ENCODE results near the gene SYF2.

Gene SYF2

GRCh38 chr1:25185409-25186160 lies 46.7 kb downstream of the SYF2 start:
- H3K79me2 ChIP-seq (ENCODE audit: control insufficient read depth, low read length): no peaks in the 10 kb centered on the region
- H3K27ac ChIP-seq (ENCODE audit: low read depth, low read length): no peak overlapping the region
- H3K27me3 ChIP-seq (ENCODE audit: control insufficient read depth, low read length): peaks cover 13% of the 10 kb centered on the region
- H3K4me1 ChIP-seq (ENCODE audit: control insufficient read depth, low read length): no peaks in the 10 kb centered on the region
- no peaks in the 10 kb centered on the region for H3K36me3 ChIP-seq (ENCODE audit: control insufficient read depth, low read length)
- no peaks in the 10 kb centered on the region for H3K9me3 ChIP-seq (ENCODE audit: control insufficient read depth, insufficient read depth, low read length)
- no peak for TF ChIP-seq CTCF (IDR thresholded peaks at IDR 0.05; ENCODE audit: low read depth, low read length, poor library complexity, severe bottlenecking)
- no peak for TF ChIP-seq EZH2phosphoT487 (IDR thresholded peaks at IDR 0.05; ENCODE audit: borderline replicate concordance, low read length)
- H3K9me2 ChIP-seq (replicated peaks; ENCODE audit: control insufficient read depth, low read length): no peaks in the 10 kb centered on the region
- no peak overlapping the region for H3K4me3 ChIP-seq (ENCODE audit: low read length)
- no peaks in the 10 kb centered on the region for H3F3A ChIP-seq (ENCODE audit: control insufficient read depth, insufficient read depth)
- H3K4me2 ChIP-seq (ENCODE audit: low read length): no peak overlapping the region
- H4K20me1 ChIP-seq (ENCODE audit: control insufficient read depth, insufficient read depth, low read depth, low read length): no peaks in the 10 kb centered on the region

- H3K9me3 ChIP-seq (ENCODE audit: control insufficient read depth, insufficient read depth, low read length): no peaks in the 10 kb centered on the region
- no peaks in the 10 kb centered on the region for H3F3A ChIP-seq (ENCODE audit: control insufficient read depth, insufficient read depth)
- H3K4me3 ChIP-seq (ENCODE audit: low read length): no peak overlapping the region
- no peaks in the 10 kb centered on the region for H3K36me3 ChIP-seq (ENCODE audit: control insufficient read depth, low read length)
- H3K27me3 ChIP-seq (ENCODE audit: control insufficient read depth, low read length): peaks cover 13% of the 10 kb centered on the region
- H3K79me2 ChIP-seq (ENCODE audit: control insufficient read depth, low read length): no peaks in the 10 kb centered on the region
- H3K9me2 ChIP-seq (replicated peaks; ENCODE audit: control insufficient read depth, low read length): no peaks in the 10 kb centered on the region
- TF ChIP-seq CTCF (IDR thresholded peaks at IDR 0.05; ENCODE audit: low read depth, low read length, poor library complexity, severe bottlenecking): no peak
- TF ChIP-seq EZH2phosphoT487 (IDR thresholded peaks at IDR 0.05; ENCODE audit: borderline replicate concordance, low read length): no peak
- no peaks in the 10 kb centered on the region for H4K20me1 ChIP-seq (ENCODE audit: control insufficient read depth, insufficient read depth, low read depth, low read length)
- no peaks in the 10 kb centered on the region for H3K4me1 ChIP-seq (ENCODE audit: control insufficient read depth, low read length)
- H3K27ac ChIP-seq (ENCODE audit: low read depth, low read length): no peak overlapping the region
- no peak overlapping the region for H3K4me2 ChIP-seq (ENCODE audit: low read length)
Observed at GRCh38 chr1:25184001-25184762, 48.1 kb downstream of the SYF2 start.

GRCh38 chr1:25183126-25183980 lies 48.9 kb downstream of the SYF2 start:
- TF ChIP-seq EZH2phosphoT487 (IDR thresholded peaks at IDR 0.05; ENCODE audit: borderline replicate concordance, low read length) (no peak), CTCF (IDR thresholded peaks at IDR 0.05; ENCODE audit: low read depth, low read length, poor library complexity, severe bottlenecking) (no peak)

More at GRCh38 chr1:25183126-25183980, 48.9 kb downstream of the SYF2 start:
- Histone ChIP-seq H3K4me3 (ENCODE audit: low read length) (no peak overlapping the region), H3K9me2 (replicated peaks; ENCODE audit: control insufficient read depth, low read length) (no peaks in the 10 kb centered on the region), H3K9me3 (ENCODE audit: control insufficient read depth, insufficient read depth, low read length) (no peaks in the 10 kb centered on the region), H3K36me3 (ENCODE audit: control insufficient read depth, low read length) (no peaks in the 10 kb centered on the region), H3K27ac (ENCODE audit: low read depth, low read length) (no peak overlapping the region), H3K27me3 (ENCODE audit: control insufficient read depth, low read length) (peaks cover 13% of the 10 kb centered on the region), H4K20me1 (ENCODE audit: control insufficient read depth, insufficient read depth, low read depth, low read length) (no peaks in the 10 kb centered on the region), H3K4me1 (ENCODE audit: control insufficient read depth, low read length) (no peaks in the 10 kb centered on the region), H3K79me2 (ENCODE audit: control insufficient read depth, low read length) (no peaks in the 10 kb centered on the region), H3K4me2 (ENCODE audit: low read length) (no peak overlapping the region), H3F3A (ENCODE audit: control insufficient read depth, insufficient read depth) (no peaks in the 10 kb centered on the region)
